ENCODE measurements around the gene TMEM89.

Gene TMEM89

DNA sequence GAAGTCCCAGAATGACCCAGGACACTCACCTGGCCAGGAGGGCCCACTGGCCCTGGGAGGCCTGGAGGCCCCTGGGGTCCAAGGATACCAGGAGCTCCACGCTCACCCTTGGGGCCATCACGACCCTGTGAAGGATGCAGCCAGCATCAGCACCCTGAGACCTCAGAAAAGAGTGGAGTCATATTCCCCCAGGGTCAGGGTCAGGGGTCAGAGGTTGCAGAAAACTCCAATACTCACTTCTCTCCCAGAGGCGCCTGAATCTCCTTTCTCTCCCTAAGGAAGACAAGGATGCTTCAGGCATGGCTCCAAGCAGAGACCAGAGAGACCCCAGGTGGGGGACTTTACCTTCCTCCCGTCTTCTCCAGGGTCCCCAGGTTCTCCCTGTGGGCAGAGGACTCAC is 44.9 kb downstream of the TMEM89 start:
- peaks cover 2% of the 10 kb centered on the region for H3K79me1 ChIP-seq (ENCODE audit: low read depth, low read length)
- no peak overlapping the region for H3K18ac ChIP-seq (ENCODE audit: low read length)
- H3K27me3 ChIP-seq (ENCODE audit: control insufficient read depth in 3 of 3, insufficient read depth in 3 of 3, low read depth in 1 of 3, low read length in 3 of 3) = no peaks in the 10 kb centered on the region
- no CpG with 5 or more reads among the region's 4 CpGs for WGBS, 2 donors (ENCODE audit: extremely low coverage in 2 of 2, insufficient read length in 2 of 2, insufficient replicate concordance in 1 of 2)
- H3K27ac ChIP-seq (replicated peaks; ENCODE audit: low read length) = no peak overlapping the region
- no peak for DNase-seq (ENCODE audit: low spot score)
- no peak overlapping the region for H4K8ac ChIP-seq (ENCODE audit: low read depth, low read length)
- H2BK15ac ChIP-seq (ENCODE audit: low read length) = no peak overlapping the region
- no peak overlapping the region for H2BK120ac ChIP-seq (ENCODE audit: low read depth, low read length)
- no peak overlapping the region for H2BK5ac ChIP-seq (ENCODE audit: low read length)
- no peak overlapping the region for H2BK12ac ChIP-seq (ENCODE audit: low read length)
- H3K4ac ChIP-seq (ENCODE audit: low read length) = no peak overlapping the region
- H2AFZ ChIP-seq (ENCODE audit: low read length) = no peak overlapping the region
- no peak overlapping the region for H3K9ac ChIP-seq (ENCODE audit: low read depth, low read length, poor library complexity)
- peaks cover 0 to 2% of the 10 kb centered on the region in 2 donors for H3K4me1 ChIP-seq (ENCODE audit: control insufficient read depth in 2 of 2, insufficient read depth in 1 of 2, low read depth in 1 of 2, low read length in 2 of 2)
- no peak overlapping the region for H2AK5ac ChIP-seq (ENCODE audit: low read depth, low read length)
- no peak overlapping the region for H3K4me3 ChIP-seq (ENCODE audit: low read length in 2 of 2)
- no peak overlapping the region for H3K23ac ChIP-seq (ENCODE audit: low read depth, low read length, poor library complexity)
- H3K14ac ChIP-seq (ENCODE audit: low read length) = no peak overlapping the region
- H3K4me2 ChIP-seq (ENCODE audit: insufficient read depth, low read length, poor library complexity, severe bottlenecking) = no peak overlapping the region
- H4K91ac ChIP-seq (ENCODE audit: low read depth, low read length, poor library complexity) = no peak overlapping the region
- peaks cover 5 to 7% of the 10 kb centered on the region in 2 donors for H3K36me3 ChIP-seq (replicated peaks in 1 of 2; ENCODE audit: control insufficient read depth in 2 of 2, insufficient read depth in 2 of 2, low read length in 2 of 2)
- no peaks in the 10 kb centered on the region for H3K9me3 ChIP-seq (replicated peaks in 1 of 2; ENCODE audit: control insufficient read depth in 2 of 2, insufficient read depth in 1 of 2, low read depth in 1 of 2, low read length in 2 of 2)

DNA sequence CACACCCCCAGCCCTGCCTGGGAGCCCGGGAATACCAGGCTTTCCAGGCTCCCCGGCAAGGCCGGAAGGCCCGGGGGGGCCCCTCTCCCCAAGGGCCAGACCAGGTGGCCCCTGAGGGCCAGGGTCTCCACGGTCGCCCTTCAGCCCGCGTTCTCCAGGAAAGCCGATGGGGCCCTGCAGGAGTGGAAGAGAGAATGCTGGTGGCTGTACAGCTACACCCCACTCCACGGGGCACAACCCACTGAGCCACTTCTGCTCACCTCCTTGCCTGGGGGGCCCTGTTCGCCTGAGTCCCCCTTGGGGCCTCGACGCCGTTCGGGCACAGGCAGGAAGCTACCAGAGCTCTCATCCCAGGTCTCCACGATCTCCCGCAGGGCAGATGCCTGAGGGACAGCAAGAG is 46.2 kb downstream of the TMEM89 start:
- Histone ChIP-seq H3K4me2 (ENCODE audit: insufficient read depth, low read length, poor library complexity, severe bottlenecking) (no peak overlapping the region), H3K4ac (ENCODE audit: low read length) (no peak overlapping the region), H3K18ac (ENCODE audit: low read length) (no peak overlapping the region), H2BK5ac (ENCODE audit: low read length) (no peak overlapping the region), H3K36me3 (replicated peaks in 1 of 2; ENCODE audit: control insufficient read depth in 2 of 2, insufficient read depth in 2 of 2, low read length in 2 of 2) (peaks cover 5 to 7% of the 10 kb centered on the region in 2 donors), H2BK12ac (ENCODE audit: low read length) (no peak overlapping the region), H2BK120ac (ENCODE audit: low read depth, low read length) (no peak overlapping the region), H3K4me3 (ENCODE audit: low read length in 2 of 2) (no peak overlapping the region), H3K9me3 (replicated peaks in 1 of 2; ENCODE audit: control insufficient read depth in 2 of 2, insufficient read depth in 1 of 2, low read depth in 1 of 2, low read length in 2 of 2) (no peaks in the 10 kb centered on the region), H2BK15ac (ENCODE audit: low read length) (no peak overlapping the region), H2AFZ (ENCODE audit: low read length) (no peak overlapping the region), H3K14ac (ENCODE audit: low read length) (no peak overlapping the region), H4K8ac (ENCODE audit: low read depth, low read length) (no peak overlapping the region), H3K27ac (replicated peaks; ENCODE audit: low read length) (no peak overlapping the region), H2AK5ac (ENCODE audit: low read depth, low read length) (no peak overlapping the region), H3K79me1 (ENCODE audit: low read depth, low read length) (peaks cover 2% of the 10 kb centered on the region), H3K23ac (ENCODE audit: low read depth, low read length, poor library complexity) (no peak overlapping the region), H4K91ac (ENCODE audit: low read depth, low read length, poor library complexity) (no peak overlapping the region), H3K4me1 (ENCODE audit: control insufficient read depth in 2 of 2, insufficient read depth in 1 of 2, low read depth in 1 of 2, low read length in 2 of 2) (peaks cover 0 to 2% of the 10 kb centered on the region in 2 donors), H3K9ac (ENCODE audit: low read depth, low read length, poor library complexity) (no peak overlapping the region), H3K27me3 (ENCODE audit: control insufficient read depth in 3 of 3, insufficient read depth in 3 of 3, low read depth in 1 of 3, low read length in 3 of 3) (no peaks in the 10 kb centered on the region)
- no CpG with 5 or more reads among the region's 17 CpGs for WGBS, 2 donors (ENCODE audit: extremely low coverage in 2 of 2, insufficient read length in 2 of 2, insufficient replicate concordance in 1 of 2)
- DNase-seq (ENCODE audit: low spot score) = no peak

DNA sequence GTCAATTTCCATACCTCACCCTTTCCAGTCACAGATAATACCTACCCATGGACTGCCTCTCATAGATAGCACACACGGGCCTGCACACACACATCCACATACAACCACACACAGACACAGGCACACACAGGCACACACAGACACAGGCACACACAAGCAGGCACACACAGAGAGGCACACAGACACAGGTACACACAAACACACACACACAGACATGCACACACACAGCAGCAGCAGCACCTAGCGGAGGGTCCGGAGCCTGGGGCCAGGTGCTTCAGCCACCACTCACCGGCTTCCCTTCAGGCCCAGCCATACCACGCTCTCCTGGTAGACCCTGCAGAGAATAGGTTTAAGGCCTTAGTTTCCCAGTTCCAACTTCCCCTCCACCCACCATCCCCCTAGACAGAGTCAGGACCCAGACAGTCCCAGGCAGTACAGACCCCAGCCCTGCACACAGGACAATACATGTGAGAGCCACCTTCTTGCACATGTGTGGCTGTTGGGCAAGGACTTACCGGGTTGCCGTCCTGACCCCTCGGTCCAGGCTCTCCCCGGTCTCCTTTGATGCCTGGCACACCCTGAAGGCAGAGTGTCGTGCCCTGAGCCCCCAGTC is 47.5 kb downstream of the TMEM89 start:
- H3K14ac ChIP-seq (ENCODE audit: low read length) = no peak overlapping the region
- no peak overlapping the region for H3K4me3 ChIP-seq (ENCODE audit: low read length in 2 of 2)
- no peak overlapping the region for H2BK12ac ChIP-seq (ENCODE audit: low read length)
- H2BK120ac ChIP-seq (ENCODE audit: low read depth, low read length) = no peak overlapping the region
- peak overlapping the region; percentile 50 for H3K9ac ChIP-seq (ENCODE audit: low read depth, low read length, poor library complexity)
- peaks cover 0 to 2% of the 10 kb centered on the region in 2 donors for H3K4me1 ChIP-seq (ENCODE audit: control insufficient read depth in 2 of 2, insufficient read depth in 1 of 2, low read depth in 1 of 2, low read length in 2 of 2)
- H2BK5ac ChIP-seq (ENCODE audit: low read length) = no peak overlapping the region
- no peak overlapping the region for H2AK5ac ChIP-seq (ENCODE audit: low read depth, low read length)
- no peak overlapping the region for H3K27ac ChIP-seq (replicated peaks; ENCODE audit: low read length)
- no peak overlapping the region for H3K4me2 ChIP-seq (ENCODE audit: insufficient read depth, low read length, poor library complexity, severe bottlenecking)
- no peak overlapping the region for H4K91ac ChIP-seq (ENCODE audit: low read depth, low read length, poor library complexity)
- no CpG with 5 or more reads among the region's 10 CpGs for WGBS, 2 donors (ENCODE audit: extremely low coverage in 2 of 2, insufficient read length in 2 of 2, insufficient replicate concordance in 1 of 2)
- no peak overlapping the region for H3K4ac ChIP-seq (ENCODE audit: low read length)
- H3K18ac ChIP-seq (ENCODE audit: low read length) = no peak overlapping the region
- no peaks in the 10 kb centered on the region for H3K27me3 ChIP-seq (ENCODE audit: control insufficient read depth in 3 of 3, insufficient read depth in 3 of 3, low read depth in 1 of 3, low read length in 3 of 3)
- no peak overlapping the region for H4K8ac ChIP-seq (ENCODE audit: low read depth, low read length)
- H2AFZ ChIP-seq (ENCODE audit: low read length) = no peak overlapping the region
- no peaks in the 10 kb centered on the region for H3K9me3 ChIP-seq (replicated peaks in 1 of 2; ENCODE audit: control insufficient read depth in 2 of 2, insufficient read depth in 1 of 2, low read depth in 1 of 2, low read length in 2 of 2)
- H3K23ac ChIP-seq (ENCODE audit: low read depth, low read length, poor library complexity) = no peak overlapping the region
- H2BK15ac ChIP-seq (ENCODE audit: low read length) = no peak overlapping the region
- DNase-seq (ENCODE audit: low spot score) = no peak
- peaks cover 5 to 9% of the 10 kb centered on the region in 2 donors for H3K36me3 ChIP-seq (replicated peaks in 1 of 2; ENCODE audit: control insufficient read depth in 2 of 2, insufficient read depth in 2 of 2, low read length in 2 of 2)
- H3K79me1 ChIP-seq (ENCODE audit: low read depth, low read length) = peaks cover 2% of the 10 kb centered on the region

DNA sequence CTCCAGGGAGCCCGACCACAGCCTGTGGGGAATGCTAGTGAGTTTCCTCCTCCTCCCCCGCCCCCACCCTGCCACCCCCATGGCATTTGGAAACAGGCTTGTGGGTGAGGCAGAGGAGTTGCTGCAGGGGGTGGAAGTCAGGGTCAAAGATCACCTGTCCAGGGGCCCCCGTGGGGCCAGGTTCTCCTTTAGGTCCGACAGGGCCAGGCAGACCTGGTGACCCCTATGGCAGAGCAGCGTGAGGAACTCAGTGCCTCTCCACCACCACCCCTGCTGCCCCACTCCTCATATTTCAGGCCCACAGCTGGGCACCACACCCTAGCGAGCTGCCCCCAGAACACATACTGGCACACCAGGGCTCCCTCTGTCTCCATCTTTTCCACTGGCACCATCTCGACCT is 49.1 kb downstream of the TMEM89 start:
- WGBS, 2 donors (ENCODE audit: extremely low coverage in 2 of 2, insufficient read length in 2 of 2, insufficient replicate concordance in 1 of 2) = no CpG with 5 or more reads among the region's 7 CpGs
- H3K14ac ChIP-seq (ENCODE audit: low read length) = no peak overlapping the region
- no peak overlapping the region for H3K4me3 ChIP-seq (ENCODE audit: low read length in 2 of 2)
- no peak overlapping the region for H3K4me2 ChIP-seq (ENCODE audit: insufficient read depth, low read length, poor library complexity, severe bottlenecking)
- H3K18ac ChIP-seq (ENCODE audit: low read length) = no peak overlapping the region
- H3K9me3 ChIP-seq (replicated peaks in 1 of 2; ENCODE audit: control insufficient read depth in 2 of 2, insufficient read depth in 1 of 2, low read depth in 1 of 2, low read length in 2 of 2) = no peaks in the 10 kb centered on the region
- peaks cover 0 to 2% of the 10 kb centered on the region in 2 donors for H3K4me1 ChIP-seq (ENCODE audit: control insufficient read depth in 2 of 2, insufficient read depth in 1 of 2, low read depth in 1 of 2, low read length in 2 of 2)
- no peak overlapping the region for H2AFZ ChIP-seq (ENCODE audit: low read length)
- H3K27me3 ChIP-seq (ENCODE audit: control insufficient read depth in 3 of 3, insufficient read depth in 3 of 3, low read depth in 1 of 3, low read length in 3 of 3) = no peaks in the 10 kb centered on the region
- H3K4ac ChIP-seq (ENCODE audit: low read length) = no peak overlapping the region
- H2BK120ac ChIP-seq (ENCODE audit: low read depth, low read length) = no peak overlapping the region
- H2AK5ac ChIP-seq (ENCODE audit: low read depth, low read length) = no peak overlapping the region
- H2BK12ac ChIP-seq (ENCODE audit: low read length) = no peak overlapping the region
- H3K23ac ChIP-seq (ENCODE audit: low read depth, low read length, poor library complexity) = no peak overlapping the region
- H4K91ac ChIP-seq (ENCODE audit: low read depth, low read length, poor library complexity) = no peak overlapping the region
- H4K8ac ChIP-seq (ENCODE audit: low read depth, low read length) = no peak overlapping the region
- peaks cover 5 to 9% of the 10 kb centered on the region in 2 donors for H3K36me3 ChIP-seq (replicated peaks in 1 of 2; ENCODE audit: control insufficient read depth in 2 of 2, insufficient read depth in 2 of 2, low read length in 2 of 2)
- no peak overlapping the region for H3K9ac ChIP-seq (ENCODE audit: low read depth, low read length, poor library complexity)
- no peak for DNase-seq (ENCODE audit: low spot score)
- H3K79me1 ChIP-seq (ENCODE audit: low read depth, low read length) = peaks cover 2% of the 10 kb centered on the region
- no peak overlapping the region for H2BK15ac ChIP-seq (ENCODE audit: low read length)
- no peak overlapping the region for H2BK5ac ChIP-seq (ENCODE audit: low read length)
- no peak overlapping the region for H3K27ac ChIP-seq (replicated peaks; ENCODE audit: low read length)

Measured in neuronal stem cell (in vitro differentiated cells).